Measurements from ENCODE around the gene PEAK3. TPM values are rescaled to one million over a fixed set of nuclear protein-coding genes. Genes with fewer than 3 reads are reported as not detected.
A peak's percentile ranks its signal among the peaks of the same experiment; 100 is the strongest.

PEAK3 gene
- total and polyA plus RNA-seq, 12 donors, result 0.05 to 3.2 (median 1.2) TPM; not detected in 1

DNA sequence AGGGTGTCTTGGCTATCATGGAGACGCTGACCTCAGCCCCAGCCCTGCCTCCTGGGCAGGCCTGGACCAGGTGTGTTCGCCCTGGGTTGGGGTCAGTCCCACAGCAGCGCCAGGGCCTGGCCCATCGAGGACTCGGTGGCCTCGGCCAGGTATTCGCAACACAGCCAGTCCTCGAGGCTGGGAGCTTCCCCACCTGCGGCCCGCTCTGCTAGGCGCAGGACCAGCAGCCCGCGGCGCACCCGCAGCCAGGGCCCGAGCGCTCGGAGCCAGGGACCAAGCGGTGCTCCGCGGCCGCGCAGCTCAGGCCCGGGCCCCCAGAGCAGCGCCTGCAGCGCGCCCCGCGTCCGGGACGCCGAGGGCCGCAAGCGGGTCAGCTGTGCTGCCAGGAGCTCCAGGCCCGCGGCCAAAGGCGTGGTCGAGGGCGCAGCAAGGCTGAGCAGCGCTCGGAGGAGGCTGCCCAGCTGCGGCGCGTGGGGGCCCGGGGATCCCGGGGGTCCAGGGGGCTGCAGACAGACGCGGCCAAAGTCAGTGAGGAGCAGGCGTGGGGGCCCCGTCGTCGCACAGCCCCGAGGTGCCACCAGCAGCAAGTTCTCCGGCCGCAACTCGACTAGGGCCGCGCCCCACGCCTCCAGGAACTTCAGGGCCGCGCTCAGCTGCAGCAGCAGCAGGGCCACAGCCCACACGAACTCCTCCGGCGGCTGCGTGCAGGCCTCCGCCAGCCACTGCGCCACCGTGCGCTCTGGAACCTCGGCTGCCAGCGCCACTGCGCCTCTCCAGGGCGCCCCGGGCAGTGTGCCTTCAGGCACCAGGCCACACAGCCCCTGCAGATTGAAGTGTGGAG, 6.2 kb downstream of the PEAK3 start:
- no peak overlapping the region for H3K4me3 ChIP-seq
- peak in 4 of 7 donors; percentile 27 to 51 (median 42) for DNase-seq
- peak overlapping the region in 3 of 5 donors; percentile 43 to 74 (median 49) for H3K27ac ChIP-seq
- no peaks in the 10 kb centered on the region for H3K27me3 ChIP-seq
- TF ChIP-seq POLR2A (IDR thresholded peaks at IDR 0.05), result no peak
- TF ChIP-seq, protein P1, sequence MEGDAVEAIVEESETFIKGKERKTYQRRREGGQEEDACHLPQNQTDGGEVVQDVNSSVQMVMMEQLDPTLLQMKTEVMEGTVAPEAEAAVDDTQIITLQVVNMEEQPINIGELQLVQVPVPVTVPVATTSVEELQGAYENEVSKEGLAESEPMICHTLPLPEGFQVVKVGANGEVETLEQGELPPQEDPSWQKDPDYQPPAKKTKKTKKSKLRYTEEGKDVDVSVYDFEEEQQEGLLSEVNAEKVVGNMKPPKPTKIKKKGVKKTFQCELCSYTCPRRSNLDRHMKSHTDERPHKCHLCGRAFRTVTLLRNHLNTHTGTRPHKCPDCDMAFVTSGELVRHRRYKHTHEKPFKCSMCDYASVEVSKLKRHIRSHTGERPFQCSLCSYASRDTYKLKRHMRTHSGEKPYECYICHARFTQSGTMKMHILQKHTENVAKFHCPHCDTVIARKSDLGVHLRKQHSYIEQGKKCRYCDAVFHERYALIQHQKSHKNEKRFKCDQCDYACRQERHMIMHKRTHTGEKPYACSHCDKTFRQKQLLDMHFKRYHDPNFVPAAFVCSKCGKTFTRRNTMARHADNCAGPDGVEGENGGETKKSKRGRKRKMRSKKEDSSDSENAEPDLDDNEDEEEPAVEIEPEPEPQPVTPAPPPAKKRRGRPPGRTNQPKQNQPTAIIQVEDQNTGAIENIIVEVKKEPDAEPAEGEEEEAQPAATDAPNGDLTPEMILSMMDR (IDR thresholded peaks at IDR 0.05), result no peak
- H3K36me3 ChIP-seq (replicated peaks in 1 of 2), result peaks cover 0 to 24% of the 10 kb centered on the region in 2 donors
- WGBS, 4 donors, result 52 to 73% (median 60%) methylated on average over 1 to 74 of the region's 74 CpGs
- peaks cover 31 to 50% of the 10 kb centered on the region in 2 donors for H3K4me1 ChIP-seq (replicated peaks in 1 of 2)
- intact Hi-C loops (cut with DNase I), result loop anchor here in 1 of 2 donors (5.0 kb wide), 1 partner anchor 116 kb away; no protein-coding TSS in a partner anchor
- no peaks in the 10 kb centered on the region for H3K9me3 ChIP-seq (replicated peaks in 1 of 3)

DNA sequence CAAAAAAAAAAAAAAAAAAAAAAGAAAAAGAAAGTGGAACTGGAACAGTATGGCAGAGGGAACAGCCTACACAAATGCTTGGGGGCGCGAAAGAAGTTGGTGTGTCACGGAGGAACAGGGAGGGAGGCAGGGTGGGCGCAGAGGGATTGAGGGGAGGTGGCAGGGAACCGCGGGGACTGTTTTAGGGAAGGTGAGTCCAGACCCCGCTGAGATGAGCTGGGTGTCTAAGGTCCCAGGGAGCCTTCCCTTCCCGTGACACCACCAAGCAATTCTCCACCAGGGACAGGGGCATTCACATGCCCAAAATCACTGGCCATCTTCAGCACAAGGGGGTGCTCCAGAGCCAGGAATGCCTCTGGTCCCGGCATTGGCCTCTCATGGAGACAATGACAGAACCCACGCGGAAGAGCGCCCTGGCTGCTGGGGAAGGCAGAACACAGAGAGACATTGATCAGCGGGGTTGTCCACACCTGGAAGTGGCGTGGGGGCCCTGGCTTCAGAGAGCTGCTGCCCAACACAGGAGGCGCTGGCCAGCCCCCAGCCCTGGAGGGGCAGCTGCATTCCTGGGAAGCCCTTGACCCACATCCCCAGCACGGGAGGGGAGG, 6.9 kb downstream of the PEAK3 start:
- WGBS, 4 donors, result 33 to 48% (median 39%) methylated on average over 9 to 16 of the region's 16 CpGs
- peak overlapping the region in 3 of 5 donors; percentile 43 to 74 (median 49) for H3K27ac ChIP-seq
- intact Hi-C loops (cut with DNase I), result loop anchor here (5.0 kb wide), 3 partner anchors 38 to 118 kb away; partner anchors contain the start of genes PLEKHJ1 (in 1 of the 2) and SF3A2 (in 1 of the 2)
- TF ChIP-seq, protein P1 (IDR thresholded peaks at IDR 0.05), result peak; percentile 41 to 79 (median 72)
- TF ChIP-seq POLR2A (IDR thresholded peaks at IDR 0.05), result no peak
- H3K36me3 ChIP-seq (replicated peaks in 1 of 2), result peaks cover 0 to 24% of the 10 kb centered on the region in 2 donors
- H3K9me3 ChIP-seq (replicated peaks in 1 of 3), result no peaks in the 10 kb centered on the region
- H3K4me3 ChIP-seq, result no peak overlapping the region
- peak; percentile 78 to 90 (median 83) for DNase-seq
- H3K27me3 ChIP-seq, result no peaks in the 10 kb centered on the region
- H3K4me1 ChIP-seq (replicated peaks in 1 of 2), result peaks cover 31 to 50% of the 10 kb centered on the region in 2 donors

DNA sequence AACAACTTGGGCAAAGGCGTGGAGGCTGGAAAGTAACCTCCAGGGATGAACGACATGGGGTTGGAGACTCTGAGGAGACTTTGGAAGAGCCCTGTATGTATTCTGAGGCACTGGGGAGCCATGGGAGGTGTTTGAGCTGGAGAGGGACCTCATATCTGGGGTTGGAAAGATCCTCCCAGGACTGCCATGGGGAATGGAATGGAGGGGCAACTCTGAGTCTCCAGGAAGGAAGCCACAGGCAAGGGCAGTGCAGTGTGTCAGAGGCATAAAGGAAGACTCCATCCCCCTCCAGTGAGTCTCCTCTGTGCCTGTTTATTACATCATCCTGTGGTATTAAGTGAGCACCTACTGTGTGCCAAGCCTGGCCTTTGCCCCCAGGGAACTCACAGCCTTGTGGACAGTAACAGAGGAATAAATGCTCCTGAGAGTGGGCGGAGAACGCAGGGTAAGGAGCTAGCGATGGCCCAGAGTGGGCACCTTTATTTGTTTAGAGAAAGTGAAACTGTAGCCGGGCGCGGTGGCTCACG, 7.7 kb downstream of the PEAK3 start:
- peaks cover 31 to 50% of the 10 kb centered on the region in 2 donors for H3K4me1 ChIP-seq (replicated peaks in 1 of 2)
- no peaks in the 10 kb centered on the region for H3K27me3 ChIP-seq
- DNase-seq, result no peak
- TF ChIP-seq POLR2A (IDR thresholded peaks at IDR 0.05), result no peak
- TF ChIP-seq, protein P1 (IDR thresholded peaks at IDR 0.05), result no peak
- intact Hi-C loops (cut with DNase I), result loop anchor here (5.0 kb wide), 2 partner anchors 37 to 117 kb away; partner anchors contain the start of genes PLEKHJ1 (in 1 of the 2) and SF3A2 (in 1 of the 2)
- no peaks in the 10 kb centered on the region for H3K9me3 ChIP-seq (replicated peaks in 1 of 3)
- H3K4me3 ChIP-seq, result no peak overlapping the region
- WGBS, 4 donors, result 76 to 86% (median 83%) methylated on average over 9 of the region's 9 CpGs
- peak overlapping the region in 2 of 5 donors; percentile 85 to 100 for H3K27ac ChIP-seq
- H3K36me3 ChIP-seq (replicated peaks in 1 of 2), result peaks cover 0 to 24% of the 10 kb centered on the region in 2 donors
